OCI-LY1 (cell line): ENCODE measurements around the gene GHITM.

ENCODE experiments used
- EZH2 ChIP-seq: fragments of 200-600 bp; sonication (generic), shearing (Covaris generic); IDR thresholded peaks from 2 replicates; pipeline ENCODE4 v1.8.0; 2017; ENCODE audit warnings: borderline replicate concordance, mixed run types, mild to moderate bottlenecking, antibody characterized with exemption, low read length, moderate library complexity, mixed read lengths
- TF ChIP-seq, protein P1 (sequence below): fragments of 200-600 bp; sonication (generic), shearing (Covaris generic); IDR thresholded peaks from 2 replicates; pipeline ENCODE4 v1.5.1; 2017; ENCODE audit warnings: mild to moderate bottlenecking, antibody characterized with exemption, low read length, moderate library complexity, mixed read lengths

GRCh38 chr10:84177541-84178141, 38.3 kb downstream of the GHITM start:
- TF ChIP-seq, protein P1, sequence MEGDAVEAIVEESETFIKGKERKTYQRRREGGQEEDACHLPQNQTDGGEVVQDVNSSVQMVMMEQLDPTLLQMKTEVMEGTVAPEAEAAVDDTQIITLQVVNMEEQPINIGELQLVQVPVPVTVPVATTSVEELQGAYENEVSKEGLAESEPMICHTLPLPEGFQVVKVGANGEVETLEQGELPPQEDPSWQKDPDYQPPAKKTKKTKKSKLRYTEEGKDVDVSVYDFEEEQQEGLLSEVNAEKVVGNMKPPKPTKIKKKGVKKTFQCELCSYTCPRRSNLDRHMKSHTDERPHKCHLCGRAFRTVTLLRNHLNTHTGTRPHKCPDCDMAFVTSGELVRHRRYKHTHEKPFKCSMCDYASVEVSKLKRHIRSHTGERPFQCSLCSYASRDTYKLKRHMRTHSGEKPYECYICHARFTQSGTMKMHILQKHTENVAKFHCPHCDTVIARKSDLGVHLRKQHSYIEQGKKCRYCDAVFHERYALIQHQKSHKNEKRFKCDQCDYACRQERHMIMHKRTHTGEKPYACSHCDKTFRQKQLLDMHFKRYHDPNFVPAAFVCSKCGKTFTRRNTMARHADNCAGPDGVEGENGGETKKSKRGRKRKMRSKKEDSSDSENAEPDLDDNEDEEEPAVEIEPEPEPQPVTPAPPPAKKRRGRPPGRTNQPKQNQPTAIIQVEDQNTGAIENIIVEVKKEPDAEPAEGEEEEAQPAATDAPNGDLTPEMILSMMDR, result no peak
- no peak for TF ChIP-seq EZH2
